Limb (tissue), 2 donors: ENCODE data around the gene NDUFAF5.
"Not testable (repeated sequence)": the region's sequence is repeated elsewhere in the genome, so short reads cannot be mapped to it uniquely, and the experiment has no call there.

Experiments
- DNase-seq, 2 donors: peaks; one replicate each; pipeline ENCODE4 v3.0.0-alpha.2; 2016; ENCODE audit errors: extremely low spot score in 2 of 2

NDUFAF5 gene, protein sequence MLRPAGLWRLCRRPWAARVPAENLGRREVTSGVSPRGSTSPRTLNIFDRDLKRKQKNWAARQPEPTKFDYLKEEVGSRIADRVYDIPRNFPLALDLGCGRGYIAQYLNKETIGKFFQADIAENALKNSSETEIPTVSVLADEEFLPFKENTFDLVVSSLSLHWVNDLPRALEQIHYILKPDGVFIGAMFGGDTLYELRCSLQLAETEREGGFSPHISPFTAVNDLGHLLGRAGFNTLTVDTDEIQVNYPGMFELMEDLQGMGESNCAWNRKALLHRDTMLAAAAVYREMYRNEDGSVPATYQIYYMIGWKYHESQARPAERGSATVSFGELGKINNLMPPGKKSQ

GRCh38 chr20:13784893-13785715 lies at the start of gene NDUFAF5, which contains the start of gene ESF1:
Gene NDUFAF5 (plus strand): TSS chr20:13785028. CDS start chr20:13785069, 41 bp downstream.
Gene ESF1 (minus strand): TSS chr20:13784919. CDS start chr20:13783140, 1,779 bp downstream.
- DNase-seq: peak; percentile 95 to 97

GRCh38 chr20:13735826-13736225 lies 49.0 kb upstream of the NDUFAF5 start:
- DNase-seq: no peak

- peak in 1 of 2 donors; percentile 34 for DNase-seq
Observed at GRCh38 chr20:13736436-13737191, 48.2 kb upstream of the NDUFAF5 start.

GRCh38 chr20:13738187-13738586 lies 46.6 kb upstream of the NDUFAF5 start:
- not testable (repeated sequence) for DNase-seq

DNA sequence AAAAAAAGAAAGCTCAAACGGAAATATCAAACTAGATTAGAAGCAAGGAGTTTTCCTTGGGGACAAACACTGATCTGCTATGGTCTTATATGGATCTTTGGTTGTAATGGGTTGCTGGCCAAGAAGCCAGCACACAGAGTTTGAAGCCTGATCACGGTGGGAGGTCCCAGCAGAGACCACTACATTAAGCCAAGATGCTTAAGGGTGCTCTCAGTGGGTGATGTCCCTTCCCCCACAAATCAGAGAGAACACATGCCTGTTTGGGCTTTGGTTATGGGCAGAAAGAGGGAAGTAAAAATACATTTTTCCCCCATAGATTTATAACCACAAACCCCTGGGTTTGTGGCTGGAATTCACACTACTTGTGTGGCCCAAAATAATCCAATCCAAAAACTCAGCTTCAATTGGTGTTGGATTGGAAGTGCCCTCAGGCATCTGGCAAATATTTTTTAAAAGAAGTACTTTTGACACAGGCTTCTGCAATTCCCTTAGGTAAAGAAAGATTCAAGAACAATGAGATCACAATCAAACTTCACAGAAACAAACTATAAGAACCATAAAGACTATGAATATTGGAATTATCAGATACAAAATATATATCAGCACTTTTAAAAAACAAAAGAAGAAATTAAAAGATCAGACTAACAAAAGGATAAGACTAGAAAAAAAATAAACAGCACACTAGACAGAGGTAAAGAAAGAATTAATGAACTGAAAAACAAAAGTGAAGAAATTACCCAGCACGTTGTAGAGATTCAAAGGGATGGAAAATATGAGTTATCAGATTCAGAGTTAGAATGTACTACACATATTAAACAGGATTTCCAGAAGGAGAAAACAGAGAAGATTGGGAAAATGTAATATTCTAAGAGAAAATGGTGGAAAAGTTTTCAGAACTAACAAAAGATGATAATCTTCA lies 44.8 kb upstream of the NDUFAF5 start:
- DNase-seq: no peak

- no peak for DNase-seq
Observed at GRCh38 chr20:13741879-13742278, 42.9 kb upstream of the NDUFAF5 start.

DNA sequence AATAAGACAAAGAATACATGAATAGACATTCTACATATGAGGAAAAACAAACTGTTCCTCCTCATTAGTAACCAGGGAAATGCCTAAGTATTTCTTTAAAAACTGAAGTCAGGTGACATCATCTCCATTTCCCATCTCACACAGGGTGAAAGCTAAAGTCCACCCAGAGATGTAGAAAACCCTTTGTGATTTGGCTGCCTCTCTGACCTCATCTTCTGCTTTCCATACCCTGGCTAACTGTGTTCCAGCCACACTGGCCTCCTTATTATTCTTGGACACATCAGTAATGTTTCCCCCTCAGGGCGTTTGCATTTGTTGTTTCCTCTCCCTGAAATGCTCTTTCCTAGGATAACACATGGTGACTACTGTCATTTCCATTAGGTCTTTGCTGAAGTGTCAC lies 40.5 kb upstream of the NDUFAF5 start:
- DNase-seq: no peak

DNA sequence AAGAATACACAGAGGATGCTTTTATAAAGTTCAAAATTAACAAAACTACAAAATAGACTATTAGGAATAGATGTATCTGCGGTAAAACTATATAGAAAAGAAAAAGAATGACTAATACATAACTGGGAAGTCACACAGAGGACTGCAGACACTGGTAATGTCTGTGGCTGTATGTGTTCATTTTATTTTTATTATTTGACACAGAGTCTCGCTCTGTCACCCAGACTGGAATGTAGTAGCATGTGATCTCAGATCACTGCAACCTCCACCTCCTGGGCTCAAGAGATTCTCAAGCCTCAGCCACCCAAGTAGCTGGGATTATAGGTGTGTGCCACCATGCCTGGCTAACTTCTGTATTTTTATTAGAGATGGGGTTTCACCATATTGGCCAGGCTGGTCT lies 39.0 kb upstream of the NDUFAF5 start:
- DNase-seq: no peak

DNA sequence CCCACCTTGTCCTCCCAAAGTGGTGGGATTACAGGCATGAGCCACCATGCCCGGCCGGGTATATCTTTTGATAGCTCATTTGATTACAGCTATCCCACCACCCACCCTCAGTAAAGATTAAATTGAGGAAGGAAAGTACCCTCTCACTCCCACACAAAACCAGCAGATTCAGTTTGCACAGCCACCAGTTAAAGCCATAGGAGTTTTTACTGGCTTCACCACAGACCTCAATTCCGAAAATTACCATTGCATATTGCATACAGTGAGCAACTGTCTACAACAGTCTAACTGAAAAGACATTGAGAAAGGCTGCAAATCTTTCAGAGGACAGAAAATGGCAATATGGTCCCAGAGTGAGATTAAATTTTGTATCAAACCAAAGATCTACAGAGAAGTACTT lies 35.0 kb upstream of the NDUFAF5 start:
- no peak for DNase-seq

DNA sequence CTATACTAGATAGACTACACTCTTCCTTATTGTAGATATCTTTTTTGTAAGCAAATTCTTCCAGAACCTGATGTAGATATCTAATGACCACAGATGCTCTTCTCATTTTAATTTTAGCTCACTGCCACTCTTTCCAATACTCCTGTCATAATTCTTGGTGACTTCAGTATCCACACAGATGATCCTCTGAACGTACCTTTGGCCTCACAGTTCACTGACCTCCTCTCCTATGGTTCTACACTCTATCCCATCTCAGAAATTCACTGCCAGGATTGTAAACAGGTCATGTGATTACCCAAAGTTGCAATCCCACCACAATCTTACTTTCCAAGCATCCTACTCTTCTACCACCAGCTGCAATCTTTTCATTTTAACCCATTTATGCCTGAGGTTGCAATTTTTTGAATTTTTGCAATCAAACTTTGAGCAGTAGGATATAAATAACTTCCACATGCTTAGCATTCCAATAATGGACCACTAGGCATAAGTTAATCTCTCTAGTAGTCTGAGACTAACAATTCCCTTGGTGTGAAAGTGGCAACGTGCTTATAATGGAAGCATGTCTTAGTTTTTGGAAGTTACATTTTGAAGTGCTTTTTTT lies 31.3 kb upstream of the NDUFAF5 start:
- no peak for DNase-seq

- DNase-seq: no peak
Observed at GRCh38 chr20:13755809-13756208, 29.0 kb upstream of the NDUFAF5 start.

- peak in 1 of 2 donors; percentile 32 for DNase-seq
Observed at GRCh38 chr20:13756551-13756950, 28.3 kb upstream of the NDUFAF5 start.

- no peak for DNase-seq
Observed at GRCh38 chr20:13758884-13759283, 25.9 kb upstream of the NDUFAF5 start.

DNA sequence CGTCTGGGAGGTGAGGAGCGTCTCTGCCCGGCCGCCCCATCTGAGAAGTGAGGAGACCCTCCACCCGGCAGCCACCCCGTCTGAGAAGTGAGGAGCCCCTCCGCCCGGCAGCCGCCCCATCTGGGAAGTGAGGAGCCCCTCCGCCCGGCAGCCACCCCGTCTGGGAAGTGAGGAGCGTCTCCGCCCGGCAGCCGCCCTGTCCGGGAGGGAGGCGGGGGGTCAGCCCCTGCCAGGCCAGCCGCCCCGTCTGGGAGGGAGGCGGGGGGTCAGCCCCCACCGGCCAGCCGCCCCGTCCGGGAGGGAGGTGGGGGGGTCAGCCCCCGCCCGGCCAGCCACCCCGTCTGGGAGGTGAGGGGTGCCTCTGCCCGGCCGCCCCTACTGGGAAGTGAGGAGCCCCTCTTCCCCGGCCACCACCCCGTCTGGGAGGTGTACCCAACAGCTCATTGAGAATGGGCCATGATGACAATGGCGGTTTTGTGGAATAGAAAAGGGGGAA lies 24.3 kb upstream of the NDUFAF5 start:
- DNase-seq: not testable (repeated sequence)

DNA sequence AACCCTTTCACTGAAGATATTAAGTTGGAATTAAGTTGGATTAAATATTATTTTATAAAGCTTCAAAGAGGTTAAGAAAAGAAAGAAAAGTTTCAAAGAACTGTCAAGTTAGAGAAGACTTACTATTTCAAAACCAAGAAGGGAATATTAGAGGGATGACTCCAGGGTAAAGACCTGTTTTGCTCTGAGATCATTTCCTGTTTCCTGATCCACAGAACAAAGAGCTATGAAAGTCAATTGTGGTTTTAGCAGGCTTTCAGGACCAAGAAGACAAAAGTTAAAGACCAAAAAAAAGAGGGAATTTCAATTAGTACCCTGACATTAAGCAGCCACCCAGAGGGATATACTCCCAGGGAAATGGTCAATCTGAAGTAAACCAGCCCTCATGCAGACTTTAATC lies 19.5 kb upstream of the NDUFAF5 start:
- no peak for DNase-seq

- DNase-seq: no peak
Observed at GRCh38 chr20:13765868-13766416, 18.9 kb upstream of the NDUFAF5 start.

DNA sequence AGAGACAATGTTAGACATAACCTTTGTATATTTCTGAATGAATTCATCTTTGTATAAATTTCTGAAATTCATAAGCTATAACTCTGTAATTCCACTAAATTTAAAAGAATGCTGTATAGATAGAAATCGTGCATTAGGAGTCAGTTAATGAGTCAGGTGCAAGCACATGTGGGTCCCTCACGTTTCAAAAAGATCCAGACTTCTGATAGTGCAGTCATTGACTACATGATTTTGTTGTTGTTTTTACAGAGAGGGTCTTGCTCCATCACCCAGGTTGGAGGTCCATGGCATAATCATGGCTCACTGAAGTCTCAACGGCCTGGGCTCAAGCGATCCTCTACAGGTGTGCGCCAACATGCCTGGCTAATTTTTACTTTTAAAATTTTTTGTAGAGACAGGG lies 14.7 kb upstream of the NDUFAF5 start:
- DNase-seq: no peak

DNA sequence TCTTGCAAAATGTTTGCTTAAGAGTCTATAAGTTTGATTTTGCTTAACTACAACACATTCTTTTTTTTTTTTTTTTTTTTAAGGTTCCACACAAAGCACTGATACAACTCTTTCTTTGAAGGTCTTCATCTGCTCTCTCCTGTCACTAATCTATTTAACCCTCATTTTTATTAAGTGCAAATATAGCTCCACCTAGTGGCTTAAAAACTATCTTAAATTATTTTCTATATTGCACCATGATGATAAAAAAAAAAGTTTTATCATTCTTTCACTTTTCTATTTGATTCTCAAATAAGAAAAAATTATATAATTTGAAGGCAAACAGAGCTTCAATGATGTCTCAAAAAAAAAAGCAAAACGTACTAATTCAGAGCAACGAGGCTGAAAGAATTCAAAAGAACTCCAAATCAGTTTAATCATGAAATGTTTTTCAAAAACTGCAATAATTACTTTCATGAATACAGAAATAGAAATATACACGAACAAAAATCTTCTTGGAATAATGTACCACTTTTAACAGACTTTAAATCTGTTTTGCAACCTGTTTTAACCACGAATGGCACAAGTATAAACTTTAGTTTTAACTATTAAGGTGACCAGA lies 12.9 kb upstream of the NDUFAF5 start:
- DNase-seq: peak in 1 of 2 donors; percentile 44

- no peak for DNase-seq
Observed at GRCh38 chr20:13772529-13772928, 12.3 kb upstream of the NDUFAF5 start.
